Epithelial cell of esophagus (primary cell): ENCODE results near the gene IL37.
"Not testable (repeated sequence)": the region's sequence is repeated elsewhere in the genome, so short reads cannot be mapped to it uniquely, and the experiment has no call there.

Source experiments
- DNase-seq: peaks from one replicate; pipeline ENCODE4 v3.0.0; 2010; ENCODE audit warnings: low read depth
- H3K4me3 ChIP-seq: 2 replicates; pipeline ENCODE4 v1.5.1; 2011; ENCODE audit warnings: mild to moderate bottlenecking, low read length, control low read depth
- CTCF ChIP-seq: IDR thresholded peaks from 2 replicates; pipeline ENCODE4 v1.5.1; 2011; ENCODE audit warnings: low read depth, mild to moderate bottlenecking, low read length, control low read depth, inconsistent platforms; ENCODE audit not compliant: insufficient read depth; ENCODE audit errors: missing control alignments

The IL37 gene

GRCh38 chr2:112889976-112890375 is 21.0 kb upstream of the IL37 start:
- no peak overlapping the region for H3K4me3 ChIP-seq
- no peak for DNase-seq
- no peak for TF ChIP-seq CTCF

GRCh38 chr2:112891385-112891831 is 19.6 kb upstream of the IL37 start:
- peak; percentile 16 for TF ChIP-seq CTCF
- peak; percentile 100 for DNase-seq
- no peak overlapping the region for H3K4me3 ChIP-seq

- no peak for TF ChIP-seq CTCF
- no peak overlapping the region for H3K4me3 ChIP-seq
- DNase-seq, result peak; percentile 30
Measured at GRCh38 chr2:112893752-112894151, 17.2 kb upstream of the IL37 start.

- H3K4me3 ChIP-seq, result no peak overlapping the region
- no peak for TF ChIP-seq CTCF
- DNase-seq, result no peak
Measured at GRCh38 chr2:112896909-112897623, 13.9 kb upstream of the IL37 start.

GRCh38 chr2:112897624-112897978 is 13.4 kb upstream of the IL37 start:
- no peak for DNase-seq
- H3K4me3 ChIP-seq, result no peak overlapping the region
- TF ChIP-seq CTCF, result no peak

- DNase-seq, result not testable (repeated sequence)
Measured at GRCh38 chr2:112901431-112902065, 9.4 kb upstream of the IL37 start.

GRCh38 chr2:112902816-112903215 is 8.1 kb upstream of the IL37 start:
- no peak overlapping the region for H3K4me3 ChIP-seq
- no peak for DNase-seq
- TF ChIP-seq CTCF, result no peak

More at GRCh38 chr2:112901431-112902065, 9.4 kb upstream of the IL37 start:
- H3K4me3 ChIP-seq, result not testable (repeated sequence)
